ENCODE data around the gene SYT7. TPM values are rescaled to one million over a fixed set of nuclear protein-coding genes. Genes with fewer than 3 reads are reported as not detected.

SYT7 gene
- polyA plus RNA-seq, 3 donors: 4.2 to 10.3 (median 4.8) TPM

DNA sequence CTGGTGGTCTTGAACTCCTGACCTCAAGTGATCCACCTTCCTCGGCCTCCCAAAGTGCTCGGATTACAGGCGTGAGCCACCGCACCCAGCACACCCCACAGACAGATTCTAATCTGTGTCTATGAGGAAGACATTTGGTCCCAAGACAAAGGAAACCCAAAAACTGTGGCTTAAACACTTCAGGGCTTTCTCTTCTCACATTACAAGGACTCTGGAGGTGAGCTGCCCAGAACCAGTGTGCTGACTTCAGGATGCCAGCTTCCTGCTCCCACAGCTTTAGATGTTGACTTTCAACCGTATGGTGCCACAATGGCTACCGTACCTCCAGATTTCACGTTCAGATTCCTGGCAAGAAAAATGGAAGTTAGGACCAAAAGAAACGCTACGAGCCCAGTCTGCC, 32.2 kb upstream of the SYT7 start:
- DNase-seq (ENCODE audit: extremely low read depth in 1 of 11, low read depth in 9 of 11, low spot score in 4 of 11): no peak

DNA sequence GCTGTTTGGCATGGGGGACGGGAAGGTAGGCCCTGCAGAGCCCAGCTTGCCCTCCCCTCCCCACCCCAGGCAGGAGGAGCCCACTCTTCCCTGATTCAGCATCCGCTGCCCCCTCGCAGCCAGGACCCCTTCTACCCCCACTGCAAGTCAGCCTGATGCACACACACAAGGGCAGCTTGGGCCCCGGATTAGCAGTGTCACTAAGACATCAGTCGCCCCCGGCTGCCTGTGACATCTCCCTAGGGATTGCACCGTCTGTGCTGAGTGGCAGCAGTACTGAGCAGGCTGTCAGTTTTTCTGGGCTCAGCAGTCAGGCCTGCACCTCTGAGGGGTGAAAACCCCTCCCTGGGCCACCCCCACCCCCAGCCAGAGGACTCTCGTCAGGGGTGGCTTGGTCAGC, 30.4 kb upstream of the SYT7 start:
- no peak for DNase-seq (ENCODE audit: extremely low read depth in 1 of 11, low read depth in 9 of 11, low spot score in 4 of 11)

DNA sequence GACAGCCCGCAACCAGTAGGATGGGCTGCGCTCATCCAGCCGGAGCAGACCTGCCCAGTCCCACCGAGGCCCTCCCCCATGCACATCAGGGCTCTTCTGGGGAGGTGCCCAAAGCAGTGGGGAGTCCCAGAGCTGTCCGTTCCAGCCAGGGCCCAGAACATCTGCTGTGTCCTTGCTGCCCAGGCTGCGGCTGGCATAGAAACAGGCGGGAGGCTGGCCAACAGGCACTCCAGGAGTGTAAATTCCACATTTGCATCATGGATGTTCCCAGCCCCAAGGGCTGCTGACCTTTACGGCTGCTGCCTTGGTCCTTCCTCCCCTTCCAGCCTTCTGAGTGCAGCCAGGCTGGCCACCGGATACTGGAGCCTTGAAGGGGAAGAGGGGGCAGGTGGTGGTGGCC, 30.0 kb upstream of the SYT7 start:
- DNase-seq (ENCODE audit: extremely low read depth in 1 of 11, low read depth in 9 of 11, low spot score in 4 of 11): no peak

DNA sequence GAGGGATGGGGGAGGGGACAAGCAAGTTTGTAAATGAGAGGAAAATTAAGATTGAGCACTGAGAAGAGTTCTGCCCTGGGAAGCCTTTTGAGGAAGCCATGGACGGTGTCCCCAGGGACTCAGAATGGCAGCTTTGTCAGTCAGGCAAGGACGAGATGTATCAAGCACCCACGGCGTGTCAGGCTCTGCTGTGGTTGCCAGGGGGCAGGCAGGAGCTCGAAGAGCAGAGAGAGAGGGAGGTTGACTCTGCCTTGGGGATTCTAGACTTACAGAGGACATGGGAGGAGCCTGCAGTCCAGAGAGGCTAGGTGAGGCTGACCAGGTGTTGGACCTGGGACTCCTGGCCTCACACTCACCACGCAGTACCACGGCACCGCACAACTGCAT, 29.1 kb upstream of the SYT7 start:
- DNase-seq (ENCODE audit: extremely low read depth in 1 of 11, low read depth in 9 of 11, low spot score in 4 of 11): no peak

DNA sequence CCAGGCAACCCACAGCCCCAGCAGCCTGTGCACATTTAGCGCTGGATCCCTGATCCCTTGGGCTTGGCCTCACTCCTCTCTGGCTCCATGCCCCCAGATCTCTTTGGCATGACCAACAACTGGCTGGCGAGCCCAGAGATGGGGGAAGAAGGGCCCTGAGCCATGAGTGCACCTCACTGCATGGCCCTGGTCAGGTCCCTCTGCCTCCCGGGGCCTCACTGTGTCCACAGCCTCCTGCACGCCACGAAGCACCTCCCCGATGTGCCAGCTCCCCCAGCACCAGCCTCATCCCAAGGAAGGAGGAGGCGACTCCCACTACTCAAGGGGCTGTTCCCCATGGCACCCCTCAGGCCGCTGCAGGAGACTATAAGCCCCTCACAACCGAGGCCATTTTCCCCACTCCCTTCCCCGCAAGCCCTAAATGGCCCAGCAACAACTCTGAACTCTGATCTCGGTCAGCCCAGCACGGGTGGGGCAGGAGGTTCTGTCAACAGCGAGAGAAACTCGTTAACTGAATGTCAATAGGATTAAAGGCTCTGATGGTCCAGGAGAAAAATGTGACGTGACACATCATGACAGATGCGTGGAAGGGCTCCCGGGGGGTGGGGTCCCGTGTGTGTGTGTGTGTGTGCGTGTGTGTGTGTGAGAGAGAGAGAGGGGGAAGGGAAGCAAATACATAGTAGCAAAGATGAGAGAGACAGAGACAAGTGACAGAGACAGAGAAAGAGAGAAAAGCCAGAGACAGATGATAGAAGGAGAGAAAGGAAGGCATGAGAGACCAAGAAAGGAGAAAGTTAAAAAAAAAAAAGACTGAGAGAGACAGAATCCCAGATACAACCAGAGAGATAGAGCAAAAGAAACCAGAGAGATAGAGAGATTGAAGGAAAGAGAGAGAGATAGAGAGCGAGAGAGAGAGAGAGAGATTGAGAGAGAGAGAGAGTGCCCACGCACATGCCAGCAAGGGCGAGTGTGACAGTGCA, 28.4 kb upstream of the SYT7 start:
- no peak for DNase-seq (ENCODE audit: extremely low read depth in 1 of 11, low read depth in 9 of 11, low spot score in 4 of 11)

DNA sequence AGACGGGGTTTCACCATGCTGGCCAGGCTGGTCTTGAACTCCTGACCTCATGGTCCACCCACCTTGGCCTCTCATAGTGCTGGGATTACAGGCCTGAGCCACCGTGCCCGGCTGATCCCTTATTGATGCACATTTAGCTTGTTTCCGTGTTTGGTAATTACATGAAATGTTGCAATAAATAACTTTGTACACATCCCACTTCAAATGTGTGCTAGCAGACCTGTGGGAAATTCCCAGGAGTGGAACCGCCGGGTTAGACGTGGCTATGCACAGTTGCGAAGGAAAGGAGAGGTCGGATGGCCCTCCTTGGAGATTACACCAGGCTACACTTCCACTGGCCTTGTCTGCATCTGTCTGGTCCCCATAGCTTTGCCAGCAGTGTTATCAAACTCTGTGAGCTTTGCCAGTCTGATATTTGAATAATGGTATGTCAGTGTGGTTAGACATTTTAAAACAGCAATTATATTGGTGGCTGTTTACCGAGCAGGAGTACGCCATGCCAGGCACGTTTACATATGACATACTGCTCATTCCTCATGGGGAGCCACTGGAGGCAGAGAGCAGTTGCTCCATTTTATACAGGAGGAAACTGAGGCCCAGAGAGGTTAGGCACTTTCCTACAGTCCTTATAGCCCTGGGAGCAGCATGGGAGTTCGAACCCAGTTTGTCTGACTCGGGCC, 27.2 kb upstream of the SYT7 start:
- DNase-seq (ENCODE audit: extremely low read depth in 1 of 11, low read depth in 9 of 11, low spot score in 4 of 11): no peak

DNA sequence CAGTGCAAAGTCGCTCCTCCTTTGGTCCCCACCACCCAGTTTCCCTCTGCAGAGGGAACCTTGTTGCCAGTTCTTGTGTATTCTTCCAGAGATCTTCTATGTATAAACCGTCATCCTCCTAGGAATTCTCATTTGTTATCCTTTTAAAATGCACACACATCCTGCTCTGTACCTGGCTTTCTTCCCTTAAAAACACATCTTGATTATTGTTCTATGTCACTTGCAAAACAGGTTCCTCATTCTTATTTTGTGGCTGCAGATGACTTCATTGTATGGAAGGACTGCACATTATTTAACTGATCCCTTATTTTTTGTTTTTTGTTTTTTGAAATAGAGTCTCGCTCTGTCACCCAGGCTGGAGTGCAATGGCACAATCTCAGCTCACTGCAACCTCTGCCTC, 26.6 kb upstream of the SYT7 start:
- no peak for DNase-seq (ENCODE audit: extremely low read depth in 1 of 11, low read depth in 9 of 11, low spot score in 4 of 11)

DNA sequence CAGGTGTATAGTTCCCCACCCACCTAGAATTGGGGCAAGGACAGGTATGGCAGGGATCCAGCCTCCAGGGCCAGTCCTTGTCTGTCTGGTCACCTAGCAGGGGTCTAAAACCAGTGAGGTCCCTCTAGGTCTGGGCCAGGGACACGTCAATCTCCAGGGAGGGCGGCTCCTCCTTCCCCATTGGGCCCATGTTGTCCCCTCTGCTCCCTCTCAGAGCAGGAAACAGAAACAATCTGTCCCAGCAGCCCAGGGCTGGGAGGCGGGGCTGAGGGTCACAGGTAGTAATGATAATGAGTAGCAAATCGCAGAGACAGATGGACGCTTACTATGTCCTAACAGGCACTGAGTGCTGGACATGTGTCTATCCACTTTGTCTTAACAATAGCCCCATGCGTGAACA, 22.8 kb upstream of the SYT7 start:
- no peak for DNase-seq (ENCODE audit: extremely low read depth in 1 of 11, low read depth in 9 of 11, low spot score in 4 of 11)

DNA sequence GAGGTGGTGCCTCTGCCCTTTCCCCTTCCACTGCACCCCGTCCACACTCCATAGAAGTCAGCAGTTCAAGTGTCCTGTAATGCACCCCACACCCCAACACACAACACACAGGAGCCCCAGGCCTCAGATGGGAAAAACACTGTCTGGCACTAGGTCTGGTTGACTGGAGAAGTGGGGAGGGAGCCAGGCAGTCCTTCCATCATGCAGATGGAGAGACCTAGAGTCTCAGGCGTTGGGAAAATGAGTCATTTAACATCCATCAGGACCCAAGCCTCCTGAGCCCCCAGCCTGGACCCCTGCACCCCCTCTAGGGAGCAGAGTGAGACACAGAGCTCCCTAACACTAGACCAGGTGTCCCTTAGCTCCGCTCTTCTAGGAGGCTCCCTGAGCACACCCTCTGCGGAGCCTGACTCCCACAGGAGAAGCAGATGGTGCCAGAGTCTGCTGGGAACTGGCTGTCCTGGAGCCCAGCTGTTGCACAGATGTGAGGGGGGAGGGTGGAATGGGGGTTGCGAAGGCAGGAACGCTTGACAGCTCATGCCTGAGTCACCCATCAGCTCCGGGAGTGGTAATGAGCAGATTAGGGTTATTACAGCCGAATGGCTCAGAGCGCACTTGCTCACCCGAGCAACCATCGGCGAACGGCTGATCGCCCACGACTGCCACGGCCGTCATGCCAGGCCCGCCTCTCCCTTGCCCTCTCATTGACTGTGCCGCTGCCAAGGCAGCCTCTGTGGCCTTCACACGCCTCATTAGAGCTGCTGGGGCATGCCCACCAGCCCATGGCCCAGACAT, 22.1 kb upstream of the SYT7 start:
- DNase-seq (ENCODE audit: extremely low read depth in 1 of 11, low read depth in 9 of 11, low spot score in 4 of 11): peak in 2 of 11 donors; percentile 34 to 37

DNA sequence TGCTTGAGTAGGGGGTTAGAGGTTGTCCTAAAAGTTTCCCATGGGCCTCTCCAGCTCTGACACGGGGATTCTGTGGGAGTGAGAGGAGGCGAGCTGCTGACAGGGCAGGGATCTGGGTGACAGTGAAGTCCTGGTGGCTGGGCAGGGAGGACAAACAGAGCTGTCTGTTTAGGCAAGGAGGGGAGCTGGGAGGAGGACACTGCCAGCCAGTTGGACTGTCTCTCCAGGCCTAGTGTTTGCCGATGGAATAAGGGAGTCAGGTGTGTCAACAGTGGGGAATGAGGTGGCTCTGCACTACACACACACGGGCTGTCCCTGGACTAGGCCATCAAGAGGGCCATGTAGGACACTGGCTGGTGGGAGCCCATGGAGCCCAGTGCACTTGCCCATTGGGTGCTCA, 20.6 kb upstream of the SYT7 start:
- no peak for DNase-seq (ENCODE audit: extremely low read depth in 1 of 11, low read depth in 9 of 11, low spot score in 4 of 11)

DNA sequence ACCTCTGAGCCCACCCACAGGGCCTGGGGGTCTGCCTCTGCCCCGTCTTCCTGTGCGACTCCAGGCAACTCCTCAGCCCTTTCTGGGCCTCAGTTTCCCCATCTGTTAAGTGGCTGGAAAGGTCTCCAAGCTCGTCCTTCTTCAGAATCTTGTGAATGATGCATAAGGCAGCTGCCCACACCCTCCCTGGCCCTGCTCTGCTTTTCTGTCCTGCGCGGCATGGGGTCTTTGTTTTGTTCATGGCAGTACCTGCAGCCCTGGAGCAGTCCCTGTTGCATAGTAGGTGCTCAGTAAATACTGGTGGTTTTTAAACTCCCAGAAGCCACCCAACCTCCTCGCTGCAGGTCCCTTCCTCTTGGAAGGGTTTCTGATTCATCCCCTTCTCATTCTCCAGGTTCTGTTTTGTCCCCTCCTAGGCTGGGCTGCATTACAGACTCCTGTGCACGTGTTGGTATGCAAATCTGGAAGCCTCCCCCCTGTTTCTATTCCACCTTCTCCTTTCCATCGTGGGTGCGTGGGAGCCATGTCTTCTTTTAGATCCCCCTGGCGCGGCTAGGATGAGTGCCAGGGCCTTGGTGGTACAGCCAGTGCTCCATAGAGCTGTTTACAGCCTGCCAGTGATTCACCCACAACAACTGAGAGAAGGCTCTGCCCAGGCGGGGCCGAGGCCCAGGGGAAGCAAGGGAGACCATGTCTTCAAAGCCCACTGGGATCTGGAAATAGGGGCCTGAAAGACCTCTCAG, 19.3 kb upstream of the SYT7 start:
- no peak for DNase-seq (ENCODE audit: extremely low read depth in 1 of 11, low read depth in 9 of 11, low spot score in 4 of 11)

DNA sequence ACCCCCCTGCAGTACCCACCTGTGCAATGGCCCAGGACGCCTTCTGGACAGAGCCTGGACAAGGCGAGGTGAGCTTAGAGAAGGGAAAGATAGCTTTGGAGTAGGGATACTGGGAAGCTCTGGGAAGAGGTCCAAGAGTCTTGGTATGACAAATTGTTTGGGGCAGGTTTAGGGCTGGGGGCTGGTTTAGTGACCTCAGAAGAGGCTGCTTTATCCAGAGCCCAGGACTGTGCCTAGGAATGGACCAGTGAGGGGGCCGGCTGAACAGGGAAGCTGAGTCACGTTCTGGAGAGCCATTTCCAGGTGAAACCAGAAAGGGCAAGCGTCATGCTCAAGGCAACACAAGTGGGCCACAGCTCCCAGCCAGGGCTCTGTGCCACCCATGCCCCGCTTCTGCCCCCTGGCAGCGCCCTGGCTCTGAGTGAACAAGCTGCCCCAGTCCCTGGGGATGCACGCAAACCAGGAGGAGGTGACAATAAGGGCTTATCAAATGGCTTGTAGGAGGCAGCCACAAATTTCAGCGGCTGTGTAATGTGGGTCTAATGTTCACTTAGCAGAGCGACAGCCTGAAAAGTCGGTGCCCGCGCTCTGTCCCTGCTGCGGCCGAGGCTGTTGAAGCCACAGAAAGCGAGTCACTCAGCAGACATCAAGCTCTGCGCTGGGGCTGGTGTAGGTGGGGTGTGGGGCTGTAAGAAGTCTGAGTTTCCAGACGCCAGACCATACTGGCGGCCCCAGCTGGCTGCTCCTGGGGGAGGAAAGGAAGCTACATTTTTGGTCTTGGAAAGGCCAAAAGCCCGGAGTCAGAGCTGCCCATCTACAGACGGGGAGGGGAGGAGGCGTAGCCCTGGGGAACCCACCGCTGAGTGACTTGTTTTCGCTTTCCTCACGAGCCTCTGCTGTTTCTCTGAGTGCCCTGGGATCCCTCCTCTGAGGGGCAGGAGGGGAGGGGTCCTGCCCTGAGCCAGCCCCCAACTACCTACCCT, 18.3 kb upstream of the SYT7 start:
- no peak for DNase-seq (ENCODE audit: extremely low read depth in 1 of 11, low read depth in 9 of 11, low spot score in 4 of 11)

DNA sequence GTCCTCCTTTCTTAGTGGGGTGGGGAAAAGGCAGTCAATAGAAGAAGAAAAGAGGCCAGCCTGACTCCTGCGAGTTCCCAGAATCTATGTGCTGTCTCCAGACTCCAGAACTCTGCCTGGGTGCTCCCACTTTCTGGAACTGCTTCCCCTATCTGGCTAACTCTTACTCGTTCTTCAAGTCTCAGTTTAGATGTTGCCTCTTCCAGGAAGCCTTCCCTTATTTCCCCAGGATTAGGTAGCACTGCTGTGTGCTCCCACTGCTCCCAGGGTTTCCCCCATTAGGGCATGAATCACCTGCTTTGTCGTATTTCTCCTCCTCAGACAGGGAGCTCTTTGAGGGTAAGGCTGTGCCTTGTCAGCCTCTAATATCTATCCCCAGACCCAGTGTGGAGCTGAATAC, 17.5 kb upstream of the SYT7 start:
- DNase-seq (ENCODE audit: extremely low read depth in 1 of 11, low read depth in 9 of 11, low spot score in 4 of 11): no peak

DNA sequence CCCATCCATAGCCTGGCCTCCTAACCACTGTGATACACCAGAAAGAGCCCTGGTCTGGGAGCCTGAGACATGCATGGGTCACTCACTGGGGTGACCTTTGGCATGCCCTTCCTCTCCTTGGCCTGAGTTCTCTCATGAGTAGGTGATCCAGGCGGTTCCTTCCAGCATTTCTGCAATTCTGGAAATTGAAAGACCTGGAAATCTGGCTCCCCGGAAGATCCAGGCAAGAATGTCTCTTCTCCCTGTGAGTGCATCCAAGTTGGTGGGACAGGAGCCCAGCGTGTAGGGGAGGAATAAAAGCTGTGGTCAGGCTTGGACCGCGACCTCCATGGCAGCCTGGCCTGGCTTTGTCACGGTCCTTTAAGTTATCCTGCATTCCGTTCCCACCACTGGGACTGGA, 16.1 kb upstream of the SYT7 start:
- DNase-seq (ENCODE audit: extremely low read depth in 1 of 11, low read depth in 9 of 11, low spot score in 4 of 11): no peak

DNA sequence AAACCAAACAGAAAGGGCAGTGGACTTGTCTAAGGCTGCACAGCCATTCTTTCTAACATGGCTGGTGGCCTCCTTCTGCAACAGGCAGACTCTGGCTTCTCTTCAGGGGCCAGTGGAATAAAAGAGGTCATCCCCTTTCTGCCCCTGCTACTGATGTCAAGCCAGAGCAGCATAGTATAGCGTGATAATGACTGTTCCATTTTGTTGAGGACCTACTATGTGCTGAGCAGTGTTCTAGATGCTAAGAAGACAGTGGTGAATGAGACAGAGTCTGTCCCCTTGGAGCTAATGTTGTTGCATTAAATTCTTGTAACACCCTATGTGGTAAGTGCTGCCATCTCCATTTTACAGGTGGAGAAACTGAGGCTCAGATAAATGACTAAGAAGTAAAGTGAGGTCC, 15.7 kb upstream of the SYT7 start:
- DNase-seq (ENCODE audit: extremely low read depth in 1 of 11, low read depth in 9 of 11, low spot score in 4 of 11): no peak

DNA sequence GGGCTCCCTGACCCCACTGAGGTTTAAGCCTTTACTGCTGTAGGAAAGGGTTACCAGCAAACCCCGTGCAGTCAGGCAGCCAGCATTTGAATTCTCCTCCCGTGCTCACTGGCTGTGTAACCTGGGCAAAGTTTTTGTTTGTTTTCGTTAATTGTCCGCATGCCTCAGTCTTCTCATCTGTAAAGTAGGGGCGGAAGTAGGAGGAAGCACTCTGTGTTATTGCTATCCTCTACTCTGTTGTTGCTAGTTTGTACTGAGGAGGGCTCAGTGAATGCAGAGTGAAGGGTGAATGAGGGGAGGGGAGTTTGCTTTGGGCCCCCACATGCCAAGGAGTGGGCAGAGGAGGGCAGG, 14.0 kb upstream of the SYT7 start:
- no peak for DNase-seq (ENCODE audit: extremely low read depth in 1 of 11, low read depth in 9 of 11, low spot score in 4 of 11)

DNA sequence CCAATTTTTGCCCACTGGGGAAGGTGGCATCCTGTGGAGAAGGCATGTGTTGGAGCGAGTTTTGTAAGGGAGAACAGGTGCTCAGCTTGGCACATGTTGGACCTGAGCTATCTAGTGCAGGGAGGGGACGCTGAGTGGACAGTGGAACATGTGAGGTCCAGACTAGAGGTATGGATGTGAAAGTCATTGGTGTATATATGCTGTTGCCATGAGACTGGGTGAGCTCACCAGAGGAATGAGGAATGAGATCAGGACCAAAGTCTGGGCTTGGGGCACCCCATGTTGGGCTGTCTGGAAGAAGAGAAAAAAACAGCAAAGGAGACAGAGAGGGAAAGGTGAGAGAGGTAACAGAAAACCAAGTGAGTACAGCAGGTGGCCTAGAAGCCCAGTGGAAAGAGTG, 12.3 kb upstream of the SYT7 start:
- no peak for DNase-seq (ENCODE audit: extremely low read depth in 1 of 11, low read depth in 9 of 11, low spot score in 4 of 11)

DNA sequence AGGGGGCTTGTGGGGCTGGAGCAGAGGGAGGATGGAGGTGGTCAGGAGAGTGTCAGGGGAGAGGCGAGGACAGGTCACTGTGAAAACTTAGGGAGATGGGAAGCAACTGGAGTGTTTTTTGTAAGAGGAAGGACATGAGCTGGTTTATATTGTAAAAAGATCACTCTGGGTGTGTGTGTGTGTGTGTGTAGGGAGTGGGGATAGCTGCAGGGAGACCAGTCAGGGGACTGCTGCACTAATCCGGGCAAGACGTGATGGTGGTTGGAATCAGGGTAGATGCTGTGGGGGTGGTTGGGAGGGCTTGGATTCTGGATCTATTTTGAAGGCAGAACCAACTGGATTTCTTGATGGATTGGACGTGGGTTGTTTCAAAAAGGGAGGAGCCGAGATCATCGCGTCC, 11.3 kb upstream of the SYT7 start:
- no peak for DNase-seq (ENCODE audit: extremely low read depth in 1 of 11, low read depth in 9 of 11, low spot score in 4 of 11)

All from renal cortex interstitium (tissue), 11 donors.